ENCODE results near the gene MAJIN. TPM values are rescaled to one million over a fixed set of nuclear protein-coding genes. Genes with fewer than 3 reads are reported as not detected.

The MAJIN gene
- total RNA-seq, 4 donors from 2014 or later, result not detected

DNA sequence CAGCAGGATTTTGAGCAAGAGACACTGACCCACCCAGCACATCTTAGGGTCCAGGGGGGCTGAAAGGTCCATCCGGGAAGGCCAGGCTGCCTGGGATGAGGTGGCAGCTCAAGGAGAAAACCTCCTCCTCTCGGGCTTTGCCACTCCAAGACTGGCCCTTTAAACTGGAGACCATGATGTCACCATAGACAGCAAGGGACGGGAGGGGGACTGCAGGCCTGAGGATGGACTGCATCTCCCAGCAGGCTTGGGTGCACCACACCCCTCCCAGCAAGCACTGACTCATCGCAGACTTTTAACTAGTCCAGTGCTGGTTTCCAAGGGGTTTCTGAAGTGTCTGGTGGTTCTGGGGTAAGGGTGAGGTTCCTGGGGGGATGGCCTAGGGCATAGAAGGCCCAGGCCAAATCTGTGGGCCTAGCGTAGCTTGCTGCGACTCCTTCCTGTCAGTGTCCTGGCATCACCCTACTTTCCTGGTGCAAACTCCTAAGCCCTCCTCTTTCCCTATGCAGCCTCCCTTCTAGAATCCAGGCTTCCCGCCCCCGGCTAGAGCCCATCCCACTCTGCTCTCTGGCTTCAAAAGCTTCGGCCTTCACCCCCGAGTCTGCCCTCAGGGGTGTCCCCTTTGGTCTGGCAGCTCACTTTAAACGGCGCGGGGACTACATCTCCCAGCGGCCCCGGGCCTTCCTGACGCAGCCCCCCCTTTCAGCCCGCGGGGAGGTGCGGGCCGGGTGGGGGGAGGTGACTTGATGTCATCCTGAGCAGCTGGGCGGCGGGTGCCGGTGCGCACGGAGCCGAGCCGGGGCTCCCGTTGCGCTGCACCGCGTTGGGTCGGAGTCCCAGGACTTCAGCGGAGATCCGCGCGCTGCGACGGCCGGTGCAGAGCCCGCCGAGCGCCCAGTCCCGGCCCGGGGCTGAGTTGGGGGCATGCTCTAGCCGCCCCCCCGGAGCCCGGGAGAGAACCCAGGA, 47.7 kb downstream of the MAJIN start, which contains the start of gene PPP2R5B:
TSS of gene PPP2R5B (plus strand) at position 746 of the 966 bp plus-strand sequence. CDS start 1,046 bp downstream, outside the sequence.
- no peaks in the 10 kb centered on the region for H3K27me3 ChIP-seq
- peak within 1 kb of the TSS; percentile 77 to 98 (median 84) for H3K4me3 ChIP-seq
- H3K4me1 ChIP-seq, result peaks cover 0 to 20% (median 15%) of the 10 kb centered on the region in 4 donors
- peak; percentile 95 to 98 (median 97) for DNase-seq
- H3K36me3 ChIP-seq, result peaks cover 0 to 19% (median 0%) of the 10 kb centered on the region in 3 donors
- H3K9me3 ChIP-seq, result no peaks in the 10 kb centered on the region
- peak within 1 kb of the TSS; percentile 88 to 98 (median 94) for H3K27ac ChIP-seq
- peak; percentile 71 to 91 for TF ChIP-seq POLR2A (IDR thresholded peaks at IDR 0.05)
- TF ChIP-seq, protein P1, sequence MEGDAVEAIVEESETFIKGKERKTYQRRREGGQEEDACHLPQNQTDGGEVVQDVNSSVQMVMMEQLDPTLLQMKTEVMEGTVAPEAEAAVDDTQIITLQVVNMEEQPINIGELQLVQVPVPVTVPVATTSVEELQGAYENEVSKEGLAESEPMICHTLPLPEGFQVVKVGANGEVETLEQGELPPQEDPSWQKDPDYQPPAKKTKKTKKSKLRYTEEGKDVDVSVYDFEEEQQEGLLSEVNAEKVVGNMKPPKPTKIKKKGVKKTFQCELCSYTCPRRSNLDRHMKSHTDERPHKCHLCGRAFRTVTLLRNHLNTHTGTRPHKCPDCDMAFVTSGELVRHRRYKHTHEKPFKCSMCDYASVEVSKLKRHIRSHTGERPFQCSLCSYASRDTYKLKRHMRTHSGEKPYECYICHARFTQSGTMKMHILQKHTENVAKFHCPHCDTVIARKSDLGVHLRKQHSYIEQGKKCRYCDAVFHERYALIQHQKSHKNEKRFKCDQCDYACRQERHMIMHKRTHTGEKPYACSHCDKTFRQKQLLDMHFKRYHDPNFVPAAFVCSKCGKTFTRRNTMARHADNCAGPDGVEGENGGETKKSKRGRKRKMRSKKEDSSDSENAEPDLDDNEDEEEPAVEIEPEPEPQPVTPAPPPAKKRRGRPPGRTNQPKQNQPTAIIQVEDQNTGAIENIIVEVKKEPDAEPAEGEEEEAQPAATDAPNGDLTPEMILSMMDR (IDR thresholded peaks at IDR 0.05), result peak in 3 of 6 experiments; percentile 27 to 66 (median 29)

DNA sequence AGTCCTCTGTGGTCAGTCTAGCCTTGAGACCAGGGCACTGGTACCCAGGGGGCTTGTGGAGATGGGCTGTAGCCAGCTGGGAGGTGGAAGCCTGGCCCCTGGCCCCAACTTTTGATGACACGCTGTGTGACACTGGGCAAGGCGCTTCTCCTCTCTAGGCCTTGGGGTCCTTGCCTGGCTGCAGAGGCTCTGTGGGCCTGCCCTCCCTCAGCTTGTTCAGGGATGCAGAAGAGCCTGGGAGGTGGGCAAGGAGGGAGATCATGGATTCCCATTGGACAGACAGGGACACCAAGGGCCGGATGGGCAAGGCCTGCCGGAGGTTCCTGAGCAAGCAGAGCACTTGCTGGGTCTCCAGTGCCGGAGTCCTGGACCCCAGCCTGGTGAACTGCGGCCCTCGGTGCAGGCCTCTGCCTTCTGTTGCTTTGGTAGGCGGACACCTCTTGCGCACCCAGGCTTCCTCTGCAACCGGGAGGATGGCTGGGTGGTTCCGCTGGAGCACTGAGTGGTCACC, 48.7 kb downstream of the MAJIN start:
- H3K27me3 ChIP-seq, result no peaks in the 10 kb centered on the region
- no peaks in the 10 kb centered on the region for H3K9me3 ChIP-seq
- no peak overlapping the region for H3K4me3 ChIP-seq
- peaks cover 0 to 8% (median 0%) of the 10 kb centered on the region in 3 donors for H3K36me3 ChIP-seq
- TF ChIP-seq POLR2A (IDR thresholded peaks at IDR 0.05), result no peak
- TF ChIP-seq, protein P1 (IDR thresholded peaks at IDR 0.05), result no peak
- H3K27ac ChIP-seq, result peak overlapping the region in 3 of 4 donors; percentile 88 to 98 (median 92)
- peaks cover 0 to 22% (median 17%) of the 10 kb centered on the region in 4 donors for H3K4me1 ChIP-seq
- DNase-seq, result no peak

DNA sequence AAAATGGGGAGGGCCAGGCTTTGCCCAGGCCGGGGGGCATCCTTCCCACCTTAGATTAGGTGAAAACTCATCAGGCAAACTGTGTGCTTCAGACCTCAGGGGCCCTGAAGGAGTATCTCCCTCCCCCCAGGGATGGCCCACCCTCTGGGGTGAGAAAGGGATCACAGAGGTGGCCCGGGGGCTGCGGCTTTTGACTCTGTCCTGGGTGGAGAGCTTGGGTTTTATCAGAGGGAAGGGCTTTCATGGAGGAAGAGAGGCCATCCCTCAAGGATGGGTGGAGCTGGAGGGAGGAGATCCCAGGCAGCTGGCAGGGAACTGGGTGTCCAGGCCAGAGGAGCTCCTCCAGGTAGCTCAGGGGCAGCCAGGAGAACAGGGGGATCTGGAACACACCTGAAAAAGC, 50.5 kb downstream of the MAJIN start:
- Histone ChIP-seq H3K27ac (no peak overlapping the region), H3K27me3 (no peaks in the 10 kb centered on the region), H3K36me3 (no peaks in the 10 kb centered on the region), H3K9me3 (no peaks in the 10 kb centered on the region), H3K4me3 (no peak overlapping the region), H3K4me1 (peaks cover 0 to 27% (median 21%) of the 10 kb centered on the region in 4 donors)
- TF ChIP-seq, protein P1 (IDR thresholded peaks at IDR 0.05), result no peak
- TF ChIP-seq POLR2A (IDR thresholded peaks at IDR 0.05), result no peak
- DNase-seq, result no peak

DNA sequence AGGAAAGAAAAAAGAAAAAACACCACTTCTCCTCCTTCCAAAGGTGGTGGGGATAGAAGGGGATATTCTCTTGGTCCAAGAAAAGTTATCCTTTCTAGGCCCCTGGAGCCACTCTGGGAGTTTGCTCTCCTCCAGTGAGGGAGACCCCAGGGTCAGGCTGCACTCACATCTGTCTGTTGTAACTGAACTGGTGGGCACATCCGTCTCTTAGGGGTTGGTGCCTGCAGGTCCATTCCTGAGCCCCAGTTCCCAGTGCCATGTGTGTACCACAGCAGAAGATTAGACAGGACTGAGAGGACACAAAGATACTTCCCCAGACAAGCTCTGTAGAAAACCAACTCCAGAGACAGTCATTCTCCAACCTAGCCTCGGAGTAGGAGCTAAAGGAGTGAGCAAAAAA, 51.8 kb downstream of the MAJIN start:
- no peak for DNase-seq
- Histone ChIP-seq H3K4me3 (no peak overlapping the region), H3K36me3 (no peaks in the 10 kb centered on the region), H3K27me3 (no peaks in the 10 kb centered on the region), H3K9me3 (no peaks in the 10 kb centered on the region), H3K4me1 (peaks cover 0 to 28% (median 19%) of the 10 kb centered on the region in 4 donors), H3K27ac (no peak overlapping the region)
- TF ChIP-seq POLR2A (IDR thresholded peaks at IDR 0.05), result no peak
- TF ChIP-seq, protein P1 (IDR thresholded peaks at IDR 0.05), result no peak

DNA sequence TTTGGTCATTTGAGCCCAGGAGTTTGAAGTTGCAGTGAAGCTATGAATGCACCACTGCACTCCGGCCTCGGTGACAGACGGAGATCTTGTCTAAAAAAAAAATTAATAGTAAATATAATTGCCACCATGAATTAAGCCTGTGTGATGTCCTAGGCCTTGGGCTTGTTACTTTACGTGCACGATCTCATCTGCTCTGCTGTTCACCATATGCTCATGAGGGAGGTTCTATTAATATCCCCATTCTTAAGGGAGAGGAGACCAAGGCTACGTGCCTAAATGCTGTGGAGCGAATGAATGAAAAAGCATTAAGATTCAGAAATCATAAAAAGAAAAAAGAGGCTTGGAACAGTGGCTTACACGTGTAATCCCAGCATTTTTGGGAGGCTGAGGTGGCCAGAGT, 52.3 kb downstream of the MAJIN start:
- TF ChIP-seq, protein P1 (IDR thresholded peaks at IDR 0.05), result no peak
- no peak for TF ChIP-seq POLR2A (IDR thresholded peaks at IDR 0.05)
- H3K9me3 ChIP-seq, result no peaks in the 10 kb centered on the region
- H3K27me3 ChIP-seq, result no peaks in the 10 kb centered on the region
- H3K4me3 ChIP-seq, result no peak overlapping the region
- peaks cover 0 to 29% (median 19%) of the 10 kb centered on the region in 4 donors for H3K4me1 ChIP-seq
- no peak for DNase-seq
- H3K27ac ChIP-seq, result no peak overlapping the region
- no peaks in the 10 kb centered on the region for H3K36me3 ChIP-seq
